Subcutaneous abdominal adipose tissue (tissue), 5 donors: ENCODE data around the gene ACOT11.
"Not testable (repeated sequence)": the region's sequence is repeated elsewhere in the genome, so short reads cannot be mapped to it uniquely, and the experiment has no call there.

Source experiments
- H3K27ac ChIP-seq: one replicate; pipeline ENCODE4 v1.7.0; 2013; ENCODE audit warnings: low read depth, mild to moderate bottlenecking, inconsistent platforms, low read length, moderate library complexity
- H3K27me3 ChIP-seq, 5 donors: one replicate each; pipeline ENCODE4 v1.7.0; 2013; ENCODE audit warnings: low read length in 5 of 5, inconsistent platforms in 1 of 5; ENCODE audit not compliant: control insufficient read depth in 5 of 5, insufficient read depth in 4 of 5
- H3K36me3 ChIP-seq, 5 donors: one replicate each; pipeline ENCODE4 v1.7.0; 2013; ENCODE audit warnings: low read length in 5 of 5; ENCODE audit not compliant: control insufficient read depth in 5 of 5, insufficient read depth in 5 of 5
- H3K4me1 ChIP-seq, 5 donors: one replicate each; pipeline ENCODE4 v1.7.0; 2013; ENCODE audit warnings: low read length in 5 of 5, mild to moderate bottlenecking in 3 of 5, moderate library complexity in 1 of 5; ENCODE audit not compliant: control insufficient read depth in 5 of 5, insufficient read depth in 5 of 5
- H3K4me3 ChIP-seq, 5 donors: one replicate each; pipeline ENCODE4 v1.7.0; 2013; ENCODE audit warnings: low read length in 5 of 5, low read depth in 1 of 5
- H3K9ac ChIP-seq, 5 donors: one replicate each; pipeline ENCODE4 v1.7.0; 2013; ENCODE audit warnings: low read length in 5 of 5, mild to moderate bottlenecking in 4 of 5, moderate library complexity in 3 of 5
- H3K9me3 ChIP-seq, 5 donors: one replicate each; pipeline ENCODE4 v1.7.0; 2013; ENCODE audit warnings: low read length in 5 of 5; ENCODE audit not compliant: control insufficient read depth in 5 of 5
- donor health status: healthy.
- donor health status: healthy.
- donor health status: healthy.
- donor health status: healthy.
- donor health status: healthy.

The ACOT11 gene

GRCh38 chr1:54510715-54511270, 37.2 kb upstream of the ACOT11 start:
- Histone ChIP-seq H3K4me3 (no peak overlapping the region), H3K27ac (no peak overlapping the region), H3K36me3 (no peaks in the 10 kb centered on the region), H3K9me3 (peaks cover 0 to 5% (median 0%) of the 10 kb centered on the region in 5 donors), H3K9ac (no peak overlapping the region), H3K27me3 (peaks cover 0 to 3% (median 0%) of the 10 kb centered on the region in 5 donors), H3K4me1 (peaks cover 0 to 7% (median 0%) of the 10 kb centered on the region in 5 donors)

GRCh38 chr1:54513921-54514580, 34.0 kb upstream of the ACOT11 start:
- H3K9ac ChIP-seq, H3K27me3 ChIP-seq, H3K27ac ChIP-seq, H3K36me3 ChIP-seq, H3K4me3 ChIP-seq, H3K4me1 ChIP-seq, H3K9me3 ChIP-seq: not testable (repeated sequence)

GRCh38 chr1:54516249-54516920, 31.6 kb upstream of the ACOT11 start:
- Histone ChIP-seq H3K27ac (no peak overlapping the region), H3K4me3 (no peak overlapping the region), H3K27me3 (peaks cover 0 to 8% (median 6%) of the 10 kb centered on the region in 5 donors), H3K9ac (no peak overlapping the region), H3K36me3 (no peaks in the 10 kb centered on the region), H3K9me3 (peaks cover 0 to 3% (median 0%) of the 10 kb centered on the region in 5 donors), H3K4me1 (peaks cover 0 to 7% (median 0%) of the 10 kb centered on the region in 5 donors)

DNA sequence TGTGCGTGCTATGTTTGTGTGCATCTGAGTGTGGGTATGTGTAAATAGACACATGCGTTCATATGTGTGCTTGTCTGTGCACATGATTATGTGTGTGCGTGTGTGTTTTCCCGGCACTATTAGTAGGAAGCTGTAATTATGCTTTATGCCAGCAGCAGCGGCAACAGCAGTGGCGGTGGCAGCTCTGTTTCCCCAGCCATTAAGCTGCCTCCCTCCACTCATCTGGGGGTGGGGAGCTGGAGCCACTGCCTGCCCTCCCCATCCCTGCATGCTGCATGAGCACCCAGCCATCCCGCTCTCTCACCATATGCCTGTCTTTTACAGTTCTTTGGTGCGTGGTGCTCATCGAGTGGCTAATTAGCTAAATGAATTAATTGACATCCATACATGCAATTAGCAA, 30.5 kb upstream of the ACOT11 start:
- Histone ChIP-seq H3K36me3 (no peaks in the 10 kb centered on the region), H3K9me3 (no peaks in the 10 kb centered on the region), H3K27ac (no peak overlapping the region), H3K27me3 (peaks cover 0 to 8% (median 6%) of the 10 kb centered on the region in 5 donors), H3K4me1 (peaks cover 0 to 7% (median 0%) of the 10 kb centered on the region in 5 donors), H3K4me3 (no peak overlapping the region), H3K9ac (no peak overlapping the region)

- no peak overlapping the region for H3K9ac ChIP-seq
- no peaks in the 10 kb centered on the region for H3K9me3 ChIP-seq
- H3K4me3 ChIP-seq: no peak overlapping the region
- no peaks in the 10 kb centered on the region for H3K4me1 ChIP-seq
- H3K27me3 ChIP-seq: peaks cover 0 to 8% (median 6%) of the 10 kb centered on the region in 5 donors
- no peaks in the 10 kb centered on the region for H3K36me3 ChIP-seq
- no peak overlapping the region for H3K27ac ChIP-seq
These were observed 29.5 kb upstream of the ACOT11 start for GRCh38 chr1:54518489-54518888.

GRCh38 chr1:54519709-54520108, 28.3 kb upstream of the ACOT11 start:
- H3K27ac ChIP-seq: no peak overlapping the region
- no peaks in the 10 kb centered on the region for H3K4me1 ChIP-seq
- no peak overlapping the region for H3K4me3 ChIP-seq
- peaks cover 0 to 8% (median 6%) of the 10 kb centered on the region in 5 donors for H3K27me3 ChIP-seq
- H3K9me3 ChIP-seq: no peaks in the 10 kb centered on the region
- no peaks in the 10 kb centered on the region for H3K36me3 ChIP-seq
- H3K9ac ChIP-seq: no peak overlapping the region

DNA sequence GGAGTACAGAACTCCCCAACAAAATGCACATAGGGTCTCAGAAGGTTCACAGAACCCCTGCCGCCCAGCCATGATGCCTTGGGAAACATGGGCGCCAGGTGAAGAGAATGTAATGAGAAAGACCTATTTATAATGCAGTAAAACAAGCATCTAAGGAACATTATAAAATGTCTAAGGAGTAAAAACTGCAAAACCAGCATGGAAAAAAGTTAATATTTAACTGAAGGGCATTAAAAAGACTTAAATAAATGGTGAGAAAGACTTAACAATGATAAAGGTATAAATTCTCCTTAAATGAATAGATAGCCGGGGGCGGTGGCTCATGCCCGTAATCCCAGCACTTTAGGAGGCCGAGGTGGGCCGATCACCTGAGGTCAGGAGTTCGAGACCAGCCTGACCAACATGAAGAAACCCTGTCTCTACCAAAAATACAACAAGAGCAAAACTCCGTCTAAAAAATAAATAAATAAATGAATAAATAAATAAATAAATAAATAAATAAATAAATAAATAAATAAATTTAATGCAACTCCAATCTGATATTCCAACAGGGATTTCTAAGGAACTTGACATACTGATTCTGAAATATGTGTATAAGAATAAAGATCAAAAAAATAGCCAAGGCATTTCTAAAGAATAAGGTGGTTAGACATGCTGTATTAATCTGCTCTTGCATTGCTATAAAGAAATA, 27.3 kb upstream of the ACOT11 start:
- H3K27me3 ChIP-seq: peaks cover 0 to 8% (median 6%) of the 10 kb centered on the region in 5 donors
- H3K36me3 ChIP-seq: no peaks in the 10 kb centered on the region
- H3K9me3 ChIP-seq: no peaks in the 10 kb centered on the region
- H3K4me1 ChIP-seq: no peaks in the 10 kb centered on the region
- no peak overlapping the region for H3K27ac ChIP-seq
- no peak overlapping the region for H3K9ac ChIP-seq
- no peak overlapping the region for H3K4me3 ChIP-seq

DNA sequence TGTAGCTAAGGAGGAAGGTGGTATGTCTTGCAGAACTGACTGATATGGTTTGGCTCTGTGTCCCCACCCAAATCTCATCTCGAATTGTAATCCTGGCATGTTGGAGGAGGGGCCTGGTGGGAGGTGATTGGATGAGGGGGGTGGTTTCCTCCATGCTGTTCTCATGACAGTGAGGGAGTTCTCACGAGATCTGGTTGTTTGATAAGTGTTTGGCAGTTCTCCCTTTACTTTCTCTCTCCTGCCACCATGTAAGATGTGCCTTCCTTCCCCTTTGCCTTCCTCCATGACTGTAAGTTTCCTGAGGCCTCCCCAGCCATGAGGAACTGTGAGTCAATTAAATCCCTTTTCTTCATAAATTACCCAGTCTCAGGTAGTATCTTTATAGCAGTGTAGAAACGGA, 21.5 kb upstream of the ACOT11 start:
- not testable (repeated sequence) for H3K4me3 ChIP-seq, H3K27me3 ChIP-seq, H3K36me3 ChIP-seq, H3K4me1 ChIP-seq, H3K9me3 ChIP-seq, H3K9ac ChIP-seq, H3K27ac ChIP-seq

DNA sequence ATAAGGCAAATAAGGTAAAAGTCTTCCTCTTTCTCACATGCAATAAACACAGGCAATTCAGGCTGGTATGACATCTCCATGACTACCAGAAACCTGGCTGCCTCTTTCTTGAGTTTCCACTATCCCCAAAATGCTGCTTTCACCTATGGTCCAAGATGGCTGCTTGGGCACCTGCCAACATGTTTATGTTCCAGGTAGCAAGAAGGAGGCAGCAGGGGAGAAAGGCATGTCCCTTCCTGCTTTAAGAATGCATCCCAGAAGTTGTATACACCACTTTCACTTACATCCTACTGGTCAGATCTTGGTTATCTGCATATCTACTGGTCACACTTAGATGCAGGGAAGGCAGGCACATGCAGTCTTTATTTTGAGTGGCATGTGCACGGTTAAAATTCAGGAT, 19.4 kb upstream of the ACOT11 start:
- H3K27ac ChIP-seq: no peak overlapping the region
- H3K27me3 ChIP-seq: peaks cover 0 to 3% (median 0%) of the 10 kb centered on the region in 5 donors
- H3K4me1 ChIP-seq: no peaks in the 10 kb centered on the region
- H3K4me3 ChIP-seq: no peak overlapping the region
- H3K9ac ChIP-seq: no peak overlapping the region
- H3K36me3 ChIP-seq: no peaks in the 10 kb centered on the region
- no peaks in the 10 kb centered on the region for H3K9me3 ChIP-seq

DNA sequence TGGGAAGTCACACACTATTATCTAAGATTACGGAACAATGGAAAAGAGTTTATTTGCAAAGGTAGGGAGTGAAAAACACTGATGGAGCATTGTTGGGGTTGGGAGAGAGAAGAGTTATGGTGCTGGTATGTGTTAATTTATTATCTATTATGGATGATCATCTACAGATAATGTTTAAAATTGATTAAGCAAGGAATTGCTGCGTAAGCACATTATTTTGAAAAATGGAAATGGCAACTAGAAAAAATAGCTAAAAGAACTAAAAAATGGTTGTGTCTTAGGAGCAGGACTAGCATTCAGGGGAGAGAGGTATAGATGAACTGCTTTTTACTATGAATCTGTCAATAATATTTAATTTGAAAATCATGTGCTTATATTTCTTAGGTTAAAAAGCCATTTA, 16.0 kb upstream of the ACOT11 start:
- H3K4me1 ChIP-seq: no peaks in the 10 kb centered on the region
- H3K27me3 ChIP-seq: peaks cover 0 to 3% (median 0%) of the 10 kb centered on the region in 5 donors
- H3K9ac ChIP-seq: no peak overlapping the region
- H3K27ac ChIP-seq: no peak overlapping the region
- no peaks in the 10 kb centered on the region for H3K9me3 ChIP-seq
- H3K36me3 ChIP-seq: no peaks in the 10 kb centered on the region
- H3K4me3 ChIP-seq: no peak overlapping the region
